DMS79 (cell line): ENCODE measurements around the gene LATS1.

Experiments used
- DNase-seq: peaks from one replicate; lab custom pipeline; 2025; lab: John Stamatoyannopoulos, UW

LATS1 gene

GRCh38 chr6:149660028-149660427 lies 57.9 kb downstream of the LATS1 start:
- no peak for DNase-seq

- no peak for DNase-seq
Observed at GRCh38 chr6:149657441-149657840, 60.5 kb downstream of the LATS1 start.

- DNase-seq, result no peak
Observed at GRCh38 chr6:149651056-149651455, 66.8 kb downstream of the LATS1 start.

- DNase-seq, result peak; percentile 88
Observed at GRCh38 chr6:149648148-149649145, 69.5 kb downstream of the LATS1 start, which contains the start of gene KATNA1. Gene KATNA1 (minus strand): TSS chr6:149648714. CDS start chr6:149638547, 10,167 bp downstream.

GRCh38 chr6:149646599-149646998 lies 71.3 kb downstream of the LATS1 start:
- no peak for DNase-seq

GRCh38 chr6:149642829-149643580 lies 74.9 kb downstream of the LATS1 start:
- no peak for DNase-seq

GRCh38 chr6:149636124-149636523 lies 81.8 kb downstream of the LATS1 start:
- DNase-seq, result no peak

GRCh38 chr6:149634315-149634714 lies 83.6 kb downstream of the LATS1 start:
- DNase-seq, result no peak

GRCh38 chr6:149628875-149629510 lies 88.9 kb downstream of the LATS1 start:
- no peak for DNase-seq

GRCh38 chr6:149627672-149628071 lies 90.2 kb downstream of the LATS1 start:
- DNase-seq, result no peak

- no peak for DNase-seq
Observed at GRCh38 chr6:149615805-149616204, 102.1 kb downstream of the LATS1 start.

- DNase-seq, result no peak
Observed at GRCh38 chr6:149614337-149614736, 103.6 kb downstream of the LATS1 start.

GRCh38 chr6:149608381-149608982 lies 109.4 kb downstream of the LATS1 start:
- no peak for DNase-seq
